Measurements from ENCODE around the gene CD22.

Gene CD22

DNA sequence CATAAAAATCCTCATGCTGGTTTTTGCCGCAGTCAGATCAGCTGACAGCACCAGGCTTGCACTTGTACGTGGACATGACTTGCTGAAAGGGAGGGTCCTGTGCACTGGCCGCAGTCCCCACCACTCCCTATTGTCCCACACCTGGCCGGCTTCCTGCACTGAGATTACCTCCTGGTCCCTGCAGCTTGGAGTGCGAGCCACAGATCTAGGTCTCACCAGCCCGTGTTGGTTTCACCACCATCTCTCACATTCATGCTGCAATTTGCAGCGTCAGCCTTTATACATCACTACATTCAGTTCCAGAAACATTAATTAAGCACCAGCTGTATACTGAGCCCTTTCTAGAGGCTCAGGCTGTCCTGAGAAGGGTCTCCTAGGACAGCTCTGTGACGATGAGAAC lies 15.0 kb upstream of the CD22 start:
- DNase-seq (ENCODE audit: low read depth): no peak

GRCh38 chr19:35314858-35315470 lies 14.0 kb upstream of the CD22 start:
- no peak for DNase-seq (ENCODE audit: low read depth)

- no peak for DNase-seq (ENCODE audit: low read depth)
Observed at GRCh38 chr19:35315883-35316282, 13.1 kb upstream of the CD22 start.

DNA sequence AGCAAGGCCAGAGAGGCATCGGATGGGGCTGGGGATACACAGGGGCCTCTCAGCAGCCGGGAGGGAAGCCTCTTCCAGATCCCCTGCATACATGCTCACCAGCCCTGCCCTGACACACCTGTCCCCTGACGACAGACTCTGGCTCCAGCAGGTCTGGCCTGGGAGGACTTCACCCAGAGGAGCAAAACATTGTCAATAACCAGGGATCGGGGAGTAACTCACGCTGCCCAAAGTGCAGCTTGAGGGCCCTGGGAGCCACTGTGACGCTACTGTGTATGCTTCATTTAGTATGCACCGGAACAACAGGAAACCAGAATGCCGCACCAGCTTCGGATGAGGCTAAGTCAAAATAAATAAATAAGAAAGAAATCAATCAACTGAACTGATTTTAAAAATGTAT lies 12.4 kb upstream of the CD22 start:
- DNase-seq (ENCODE audit: low read depth): no peak

GRCh38 chr19:35317464-35318043 lies 11.4 kb upstream of the CD22 start:
- DNase-seq (ENCODE audit: low read depth): no peak

DNA sequence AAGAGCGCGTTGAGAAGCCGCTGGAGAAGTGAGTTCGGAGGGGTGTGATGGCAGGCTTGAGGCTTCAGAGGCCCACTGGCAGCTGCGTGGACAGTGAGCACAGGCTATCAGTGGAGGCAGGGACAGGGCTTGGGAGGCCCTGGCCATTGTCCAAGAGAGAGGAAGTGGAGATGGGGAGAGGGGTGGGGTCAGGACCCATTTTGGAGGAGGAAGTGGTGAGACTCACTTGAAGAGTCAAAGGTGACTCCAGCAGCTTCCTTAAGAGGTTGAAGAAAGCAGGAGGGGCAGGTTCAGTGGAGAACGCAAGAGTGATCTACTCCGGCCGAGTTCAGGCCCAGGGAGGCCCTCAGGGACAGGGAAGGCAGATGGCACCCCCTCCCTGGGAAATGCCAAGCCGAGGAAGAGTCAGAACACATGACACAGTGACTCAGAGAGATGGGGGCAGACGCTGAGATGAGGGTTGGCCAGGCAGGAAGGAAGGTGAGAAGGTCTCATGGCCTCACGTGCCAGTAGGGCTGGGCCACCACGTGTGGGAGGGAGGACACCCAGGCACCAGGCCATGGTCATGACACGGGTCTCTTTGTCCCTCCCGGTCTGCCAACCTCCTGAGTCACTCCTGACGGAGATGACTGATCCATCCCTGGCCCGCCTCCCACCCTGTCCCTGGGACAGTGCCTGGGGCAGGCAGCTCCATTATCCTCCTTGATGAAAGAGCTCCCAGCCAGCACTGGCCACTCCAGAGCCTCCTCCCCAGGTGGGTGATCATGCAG lies 10.1 kb upstream of the CD22 start:
- peak; percentile 34 for DNase-seq (ENCODE audit: low read depth)

DNA sequence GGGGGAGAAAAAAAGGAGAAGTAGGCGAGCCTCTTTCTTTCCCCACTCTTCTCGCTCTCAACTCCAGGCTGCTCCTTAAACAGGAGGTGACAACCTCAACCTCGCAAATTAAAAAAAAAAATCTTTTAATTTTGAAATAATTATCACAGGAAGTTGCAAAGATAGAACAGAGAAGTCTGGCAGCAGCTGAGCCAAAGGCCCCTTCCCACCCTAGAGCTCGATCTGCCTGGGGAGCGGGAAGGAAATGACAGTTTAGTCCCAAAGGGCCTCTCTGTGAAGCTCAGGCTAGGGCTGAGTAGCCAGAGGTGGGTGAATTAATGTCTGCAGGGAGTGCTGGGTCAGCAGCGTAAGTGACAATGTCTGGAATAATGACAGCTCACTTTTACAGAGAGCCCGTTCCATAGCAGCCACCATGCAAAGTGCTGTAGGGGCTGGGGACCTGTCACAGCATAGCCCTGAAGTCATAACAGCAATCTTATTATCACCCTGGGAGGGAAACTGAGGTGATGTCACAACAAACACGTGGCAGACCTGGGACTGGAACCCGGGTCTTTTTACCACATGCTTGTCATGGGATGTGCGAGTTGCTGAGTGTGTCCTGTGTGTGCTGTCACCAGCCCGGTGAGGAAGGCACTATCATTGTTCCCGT lies 8.8 kb upstream of the CD22 start:
- no peak for DNase-seq (ENCODE audit: low read depth)

DNA sequence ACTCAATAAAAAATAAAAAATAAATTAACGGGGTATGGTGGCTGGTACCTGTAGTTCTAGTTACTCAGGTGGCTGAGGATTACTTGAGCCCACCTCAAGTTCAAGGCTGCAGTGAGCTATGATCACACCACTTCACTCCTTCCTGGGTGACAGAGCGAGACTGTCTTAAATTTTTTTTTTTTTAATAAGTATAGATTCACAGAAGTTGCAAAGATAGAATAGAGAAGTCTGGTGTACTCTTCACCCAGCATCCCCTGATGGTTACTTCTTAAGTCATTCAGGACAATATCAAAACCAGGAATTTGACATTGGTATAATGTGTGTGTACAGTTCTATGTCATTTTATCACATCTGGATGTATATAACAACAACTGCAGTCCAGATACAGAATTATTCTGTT lies 7.7 kb upstream of the CD22 start:
- DNase-seq (ENCODE audit: low read depth): no peak

DNA sequence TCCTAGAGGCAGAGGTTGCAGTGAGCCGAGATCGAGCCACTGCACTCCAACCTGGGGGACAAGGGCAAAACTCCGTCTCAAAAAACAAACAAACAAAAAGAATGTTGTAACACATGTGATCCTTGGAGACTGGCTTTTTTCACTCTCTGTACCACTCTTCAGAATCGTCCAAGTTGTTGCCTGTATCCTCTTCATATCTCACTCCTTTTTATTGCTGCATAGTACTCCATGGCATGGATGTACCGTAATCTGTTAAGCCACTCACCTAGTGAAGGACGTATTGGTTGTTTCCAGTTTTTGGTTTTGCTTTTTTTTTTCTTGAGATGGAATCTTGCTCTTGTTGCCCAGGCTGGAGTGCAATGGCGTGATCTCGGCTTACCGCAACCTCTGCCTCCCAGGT lies 7.0 kb upstream of the CD22 start:
- DNase-seq (ENCODE audit: low read depth): no peak

DNA sequence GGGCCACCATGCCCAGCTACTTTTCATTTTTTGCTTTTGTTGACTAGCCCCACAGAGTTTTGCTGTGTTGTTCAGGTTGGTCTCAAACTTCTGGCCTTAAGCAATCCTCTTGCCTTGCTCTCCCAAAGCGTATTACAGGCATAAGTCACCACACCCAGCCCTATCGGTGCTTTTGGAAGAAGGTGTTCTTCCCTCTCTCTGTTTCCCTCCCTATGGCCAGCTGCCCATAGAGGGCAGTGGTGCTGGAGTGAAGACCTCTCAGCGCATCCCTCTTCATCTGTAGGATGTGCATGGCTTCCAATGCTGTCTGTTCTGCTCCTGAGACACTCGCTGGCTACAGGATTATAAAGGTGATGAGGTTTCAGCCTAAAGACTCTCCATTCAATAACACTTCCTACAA lies 1.3 kb upstream of the CD22 start:
- no peak for DNase-seq (ENCODE audit: low read depth)

GRCh38 chr19:35329323-35329722 lies 336 bp downstream of the CD22 start:
- DNase-seq (ENCODE audit: low read depth): no peak

DNA sequence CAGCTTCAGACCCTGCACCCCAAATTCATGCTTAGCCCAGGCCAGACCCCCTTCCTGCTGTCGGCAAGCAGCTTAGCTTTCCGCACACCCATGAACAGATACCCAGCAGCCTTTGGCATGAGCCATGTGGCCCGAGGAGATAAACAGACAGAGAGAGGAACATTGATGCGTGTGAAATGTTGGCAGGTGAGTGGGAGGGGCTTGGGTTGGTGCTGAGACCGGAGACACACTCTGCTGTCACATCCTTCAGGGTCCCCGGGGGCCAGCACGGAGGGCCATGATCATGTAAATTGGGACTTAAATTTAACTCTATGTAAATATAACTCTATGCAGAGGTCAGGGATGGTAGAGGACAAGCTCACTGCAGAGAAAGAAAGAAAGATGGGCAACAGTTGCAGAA lies 1.5 kb downstream of the CD22 start:
- no peak for DNase-seq (ENCODE audit: low read depth)

DNA sequence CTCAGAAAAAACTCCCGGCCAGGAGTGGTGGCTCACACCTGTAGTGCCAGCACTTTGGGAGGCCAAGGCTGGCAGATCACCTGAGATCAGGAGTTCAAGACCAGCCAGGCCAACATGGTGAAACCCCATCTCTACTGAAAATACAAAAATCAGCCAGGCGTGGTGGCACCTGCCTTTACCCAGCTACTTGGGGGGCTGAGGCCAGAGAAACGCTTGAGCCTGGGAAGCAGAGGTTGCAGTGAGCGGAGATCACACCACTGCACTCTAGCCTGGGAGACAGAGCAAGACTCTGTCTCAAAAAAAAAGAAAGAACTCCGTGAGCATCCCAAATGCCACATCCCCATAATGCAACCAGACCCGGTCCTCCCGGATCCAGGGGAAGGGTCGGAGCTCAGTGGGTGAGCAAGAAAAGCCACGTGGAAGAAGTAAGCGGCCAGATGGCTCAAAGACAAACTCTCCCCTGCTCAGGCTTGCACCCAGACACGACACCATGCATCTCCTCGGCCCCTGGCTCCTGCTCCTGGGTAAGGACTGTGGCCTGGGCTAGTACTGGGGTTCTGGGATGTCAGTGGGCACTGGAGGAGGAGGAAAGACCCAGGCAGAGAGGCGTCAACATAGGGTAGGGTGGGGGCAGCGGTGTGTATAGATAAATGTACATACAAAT lies 2.7 kb downstream of the CD22 start:
- DNase-seq (ENCODE audit: low read depth): no peak

- no peak for DNase-seq (ENCODE audit: low read depth)
Observed at GRCh38 chr19:35332817-35333216, 3.8 kb downstream of the CD22 start.

- DNase-seq (ENCODE audit: low read depth): no peak
Observed at GRCh38 chr19:35334144-35334753, 5.3 kb downstream of the CD22 start.

- DNase-seq (ENCODE audit: low read depth): no peak
Observed at GRCh38 chr19:35336166-35336955, 7.4 kb downstream of the CD22 start.

- DNase-seq (ENCODE audit: low read depth): no peak
Observed at GRCh38 chr19:35337097-35337983, 8.4 kb downstream of the CD22 start.

- no peak for DNase-seq (ENCODE audit: low read depth)
Observed at GRCh38 chr19:35337984-35338296, 9.0 kb downstream of the CD22 start.

- DNase-seq (ENCODE audit: low read depth): no peak
Observed at GRCh38 chr19:35340431-35340830, 11.4 kb downstream of the CD22 start.

DNA sequence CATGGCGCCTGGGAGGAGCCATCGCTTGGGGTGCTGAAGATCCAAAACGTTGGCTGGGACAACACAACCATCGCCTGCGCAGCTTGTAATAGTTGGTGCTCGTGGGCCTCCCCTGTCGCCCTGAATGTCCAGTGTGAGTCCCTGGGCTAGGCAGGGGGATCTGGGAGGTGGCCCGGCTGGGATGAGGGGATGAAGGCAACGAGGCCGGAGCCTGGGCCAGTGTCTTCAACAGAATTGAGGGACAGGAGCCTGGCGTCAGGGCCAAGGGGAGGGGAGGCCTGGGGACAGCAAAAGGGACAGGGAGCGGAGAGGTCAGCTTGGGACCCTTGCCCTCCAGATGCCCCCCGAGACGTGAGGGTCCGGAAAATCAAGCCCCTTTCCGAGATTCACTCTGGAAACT lies 12.0 kb downstream of the CD22 start:
- no peak for DNase-seq (ENCODE audit: low read depth)

Data from amniotic epithelial cell (primary cell).